ENCODE data around the gene SGIP1.
"Not testable (repeated sequence)": the region's sequence is repeated elsewhere in the genome, so short reads cannot be mapped to it uniquely, and the experiment has no call there.

Gene SGIP1

GRCh38 chr1:66556161-66556611 lies 22.2 kb downstream of the SGIP1 start:
- DNase-seq (ENCODE audit: low read depth in 2 of 2), result no peak

GRCh38 chr1:66557157-66557556 lies 23.2 kb downstream of the SGIP1 start:
- DNase-seq (ENCODE audit: low read depth in 2 of 2), result no peak

- DNase-seq (ENCODE audit: low read depth in 2 of 2), result no peak
Measured at GRCh38 chr1:66559517-66559916, 25.6 kb downstream of the SGIP1 start.

GRCh38 chr1:66562561-66562960 lies 28.6 kb downstream of the SGIP1 start:
- no peak for DNase-seq (ENCODE audit: low read depth in 2 of 2)

GRCh38 chr1:66563094-66563800 lies 29.3 kb downstream of the SGIP1 start:
- DNase-seq (ENCODE audit: low read depth in 2 of 2), result no peak

- no peak for DNase-seq (ENCODE audit: low read depth in 2 of 2)
Measured at GRCh38 chr1:66563941-66564630, 30.1 kb downstream of the SGIP1 start.

- no peak for DNase-seq (ENCODE audit: low read depth in 2 of 2)
Measured at GRCh38 chr1:66570196-66570595, 36.2 kb downstream of the SGIP1 start.

- no peak for DNase-seq (ENCODE audit: low read depth in 2 of 2)
Measured at GRCh38 chr1:66571789-66572188, 37.8 kb downstream of the SGIP1 start.

- no peak for DNase-seq (ENCODE audit: low read depth in 2 of 2)
Measured at GRCh38 chr1:66575739-66576138, 41.8 kb downstream of the SGIP1 start.

GRCh38 chr1:66576645-66577044 lies 42.7 kb downstream of the SGIP1 start:
- no peak for DNase-seq (ENCODE audit: low read depth in 2 of 2)

GRCh38 chr1:66578841-66579240 lies 44.9 kb downstream of the SGIP1 start:
- no peak for DNase-seq (ENCODE audit: low read depth in 2 of 2)

- DNase-seq (ENCODE audit: low read depth in 2 of 2), result no peak
Measured at GRCh38 chr1:66580081-66580480, 46.1 kb downstream of the SGIP1 start.

GRCh38 chr1:66583021-66583420 lies 49.1 kb downstream of the SGIP1 start:
- DNase-seq (ENCODE audit: low read depth in 2 of 2), result no peak

- DNase-seq (ENCODE audit: low read depth in 2 of 2), result no peak
Measured at GRCh38 chr1:66585002-66585401, 51.0 kb downstream of the SGIP1 start.

- no peak for DNase-seq (ENCODE audit: low read depth in 2 of 2)
Measured at GRCh38 chr1:66589326-66589725, 55.4 kb downstream of the SGIP1 start.

- DNase-seq (ENCODE audit: low read depth in 2 of 2), result not testable (repeated sequence)
Measured at GRCh38 chr1:66592106-66592507, 58.2 kb downstream of the SGIP1 start.

GRCh38 chr1:66596191-66596590 lies 62.2 kb downstream of the SGIP1 start:
- no peak for DNase-seq (ENCODE audit: low read depth in 2 of 2)

GRCh38 chr1:66597500-66597899 lies 63.5 kb downstream of the SGIP1 start:
- no peak for DNase-seq (ENCODE audit: low read depth in 2 of 2)

GRCh38 chr1:66598670-66599069 lies 64.7 kb downstream of the SGIP1 start:
- DNase-seq (ENCODE audit: low read depth in 2 of 2), result no peak

GRCh38 chr1:66599346-66599745 lies 65.4 kb downstream of the SGIP1 start:
- DNase-seq (ENCODE audit: low read depth in 2 of 2), result no peak

- no peak for DNase-seq (ENCODE audit: low read depth in 2 of 2)
Measured at GRCh38 chr1:66599899-66600737, 66.2 kb downstream of the SGIP1 start.

- DNase-seq (ENCODE audit: low read depth in 2 of 2), result no peak
Measured at GRCh38 chr1:66605419-66605997, 71.6 kb downstream of the SGIP1 start.

Data from stimulated activated CD8-positive, alpha-beta memory T cell treated with anti-CD3 and anti-CD28 coated beads, Interleukin-7, amount 100 ng/mL, for 4 hours (primary cell).